Adrenal gland (tissue), 5 donors: Measurements from ENCODE around the gene SLC22A14.

Experiments used
- POLR2A ChIP-seq, 2 donors: fragments of 450-650 bp; IDR thresholded peaks; one replicate each; pipeline ENCODE4 v1.6.1; 2017; ENCODE audit warnings: antibody characterized with exemption in 2 of 2, mild to moderate bottlenecking in 2 of 2, moderate library complexity in 1 of 2
- TF ChIP-seq, protein P1 (sequence below), 6 experiments: fragments of 450-650 bp in 4 of 6; fragments of 200-600 bp in 2 of 6; sonication (generic) in 1 of 6; IDR thresholded peaks; 1 replicate in 5 of 6; 2 replicates in 1 of 6; pipeline versions ENCODE4 v1.5.1 to v1.8.0; 2016 to 2021; ENCODE audit warnings: antibody characterized with exemption in 6 of 6, mild to moderate bottlenecking in 2 of 6, moderate library complexity in 1 of 6
- donor health status: DM: no; HTN: no; CAD: no.

GRCh38 chr3:38359038-38359437 lies 76.9 kb downstream of the SLC22A14 start:
- no peak for TF ChIP-seq POLR2A (IDR thresholded peaks at IDR 0.05)
- TF ChIP-seq, protein P1, sequence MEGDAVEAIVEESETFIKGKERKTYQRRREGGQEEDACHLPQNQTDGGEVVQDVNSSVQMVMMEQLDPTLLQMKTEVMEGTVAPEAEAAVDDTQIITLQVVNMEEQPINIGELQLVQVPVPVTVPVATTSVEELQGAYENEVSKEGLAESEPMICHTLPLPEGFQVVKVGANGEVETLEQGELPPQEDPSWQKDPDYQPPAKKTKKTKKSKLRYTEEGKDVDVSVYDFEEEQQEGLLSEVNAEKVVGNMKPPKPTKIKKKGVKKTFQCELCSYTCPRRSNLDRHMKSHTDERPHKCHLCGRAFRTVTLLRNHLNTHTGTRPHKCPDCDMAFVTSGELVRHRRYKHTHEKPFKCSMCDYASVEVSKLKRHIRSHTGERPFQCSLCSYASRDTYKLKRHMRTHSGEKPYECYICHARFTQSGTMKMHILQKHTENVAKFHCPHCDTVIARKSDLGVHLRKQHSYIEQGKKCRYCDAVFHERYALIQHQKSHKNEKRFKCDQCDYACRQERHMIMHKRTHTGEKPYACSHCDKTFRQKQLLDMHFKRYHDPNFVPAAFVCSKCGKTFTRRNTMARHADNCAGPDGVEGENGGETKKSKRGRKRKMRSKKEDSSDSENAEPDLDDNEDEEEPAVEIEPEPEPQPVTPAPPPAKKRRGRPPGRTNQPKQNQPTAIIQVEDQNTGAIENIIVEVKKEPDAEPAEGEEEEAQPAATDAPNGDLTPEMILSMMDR (IDR thresholded peaks at IDR 0.05) = no peak
